ENCODE measurements around the gene SIRPB2.

Gene SIRPB2

DNA sequence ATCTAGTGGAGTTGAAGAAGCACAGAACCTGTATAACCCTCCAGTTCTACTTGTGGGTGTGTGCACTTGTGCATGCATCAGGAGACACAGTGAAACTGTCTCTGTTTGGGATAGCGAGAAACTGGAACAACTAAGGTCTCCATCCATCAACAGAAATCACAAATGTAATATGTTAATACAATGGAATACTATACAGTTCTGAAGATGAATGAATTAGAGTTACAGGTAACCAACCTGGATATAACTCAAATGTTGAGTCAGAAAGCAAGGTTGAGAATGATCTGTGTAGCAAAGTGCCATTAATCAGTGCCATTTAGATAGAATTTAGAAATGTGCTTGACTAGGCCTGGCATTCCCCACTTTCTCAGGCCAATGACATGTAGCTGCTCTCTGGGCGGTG, 20.0 kb downstream of the SIRPB2 start:
- DNase-seq (ENCODE audit: low spot score): no peak

DNA sequence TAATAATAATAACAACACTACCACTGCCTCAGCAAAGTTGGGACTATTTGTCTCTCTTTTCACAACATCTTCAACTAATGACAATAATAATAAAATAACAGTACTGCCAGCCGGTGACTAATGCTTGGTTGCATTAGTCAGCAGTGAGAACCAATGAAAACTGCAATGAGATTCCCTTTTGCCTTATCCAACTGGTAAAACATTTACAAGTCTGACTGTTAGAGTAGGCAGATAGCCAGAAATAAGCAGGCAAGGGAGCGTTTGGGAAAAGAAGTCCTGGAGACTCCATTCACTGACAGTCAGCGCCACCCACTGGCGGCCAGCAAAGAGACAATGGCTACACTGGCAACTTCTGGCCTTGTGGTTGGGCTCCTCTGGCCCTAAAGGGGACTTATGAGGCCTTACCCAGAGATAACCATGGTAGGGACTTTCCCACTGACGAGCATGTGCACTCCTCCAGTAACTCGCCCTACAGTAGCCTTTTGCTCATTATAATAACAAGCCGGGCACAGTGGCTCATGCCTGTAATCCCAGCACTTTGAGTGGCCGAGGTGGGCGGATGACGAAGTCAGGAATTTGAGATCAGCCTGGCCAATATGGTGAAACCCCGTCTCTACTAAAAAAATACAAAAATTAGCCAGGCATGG, 21.2 kb downstream of the SIRPB2 start:
- DNase-seq (ENCODE audit: low spot score): peak; percentile 34

- DNase-seq (ENCODE audit: low spot score): no peak
Measured at GRCh38 chr20:1469306-1469905, 21.8 kb downstream of the SIRPB2 start.

DNA sequence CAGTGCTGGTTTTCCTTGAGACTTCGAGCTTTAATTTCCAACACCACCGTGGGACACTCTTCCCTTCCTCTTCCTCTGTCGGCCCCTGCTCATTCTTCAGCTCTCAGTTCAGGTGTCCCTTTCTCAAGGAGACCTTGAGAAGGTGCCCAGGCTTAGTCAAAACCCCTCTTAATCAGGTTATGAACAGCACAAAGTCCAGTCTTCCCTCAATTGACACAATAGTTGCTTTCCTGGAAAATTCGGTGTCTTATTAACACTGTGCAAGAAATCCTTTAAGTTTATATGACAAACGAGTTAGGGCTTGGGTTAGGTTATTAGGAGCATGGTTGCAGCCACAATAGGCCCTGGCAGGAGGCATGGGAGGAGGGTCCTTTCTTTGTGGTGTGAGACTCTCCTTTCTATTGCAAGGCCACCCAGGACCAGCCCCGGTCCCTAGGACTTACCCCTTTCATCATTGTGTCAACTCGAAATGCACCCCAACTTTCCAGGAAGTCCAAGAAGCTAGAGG, 23.0 kb downstream of the SIRPB2 start:
- no peak for DNase-seq (ENCODE audit: low spot score)

DNA sequence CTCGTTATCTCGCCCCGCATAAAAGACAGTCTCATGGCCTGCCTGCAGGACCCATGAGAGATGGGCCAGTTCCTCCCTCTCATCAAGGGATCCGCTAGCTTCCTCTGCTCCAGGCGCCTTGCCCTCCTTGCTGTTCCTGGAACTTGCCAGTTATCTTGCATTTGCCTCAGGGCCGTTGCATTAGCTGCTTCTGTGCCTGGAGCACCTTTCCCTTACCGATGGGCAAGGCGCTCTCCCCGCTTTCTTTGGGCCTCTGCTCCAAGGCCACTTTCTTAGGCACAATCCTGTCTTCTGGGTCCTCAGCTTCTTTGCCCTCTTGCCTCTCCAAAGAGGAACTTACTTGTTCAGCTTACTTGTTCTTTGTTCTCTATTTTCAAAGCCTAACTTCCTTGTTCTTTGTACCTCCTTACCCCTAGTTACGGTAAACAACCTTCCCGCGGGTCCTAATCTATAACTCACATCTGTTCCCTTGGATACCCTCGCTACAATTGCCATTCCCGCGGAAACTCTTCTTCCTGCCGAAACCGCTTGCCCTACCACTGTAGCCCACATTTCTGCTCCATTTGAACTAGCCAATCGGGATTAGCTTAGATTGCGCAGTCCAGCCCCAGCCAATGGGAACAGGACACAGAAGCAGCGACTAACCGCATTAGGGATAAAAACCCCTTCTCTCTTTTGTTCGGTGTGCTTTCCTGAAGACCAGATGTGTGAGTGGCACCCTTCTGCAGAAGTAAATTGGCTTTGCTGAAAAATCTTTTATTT, 23.7 kb downstream of the SIRPB2 start:
- peak; percentile 31 for DNase-seq (ENCODE audit: low spot score)

- no peak for DNase-seq (ENCODE audit: low spot score)
Measured at GRCh38 chr20:1467082-1467354, 24.2 kb downstream of the SIRPB2 start.

- peak; percentile 93 for DNase-seq (ENCODE audit: low spot score)
Measured at GRCh38 chr20:1466211-1467081, 24.8 kb downstream of the SIRPB2 start, which contains the start of gene NSFL1C. NSFL1C (minus strand) TSS chr20:1466849; CDS start chr20:1466824, 25 bp downstream.

- no peak for DNase-seq (ENCODE audit: low spot score)
Measured at GRCh38 chr20:1465470-1466210, 25.6 kb downstream of the SIRPB2 start.

GRCh38 chr20:1463971-1464570, 27.1 kb downstream of the SIRPB2 start:
- no peak for DNase-seq (ENCODE audit: low spot score)

- DNase-seq (ENCODE audit: low spot score): no peak
Measured at GRCh38 chr20:1462834-1463233, 28.4 kb downstream of the SIRPB2 start.

GRCh38 chr20:1462001-1462400, 29.2 kb downstream of the SIRPB2 start:
- no peak for DNase-seq (ENCODE audit: low spot score)

DNA sequence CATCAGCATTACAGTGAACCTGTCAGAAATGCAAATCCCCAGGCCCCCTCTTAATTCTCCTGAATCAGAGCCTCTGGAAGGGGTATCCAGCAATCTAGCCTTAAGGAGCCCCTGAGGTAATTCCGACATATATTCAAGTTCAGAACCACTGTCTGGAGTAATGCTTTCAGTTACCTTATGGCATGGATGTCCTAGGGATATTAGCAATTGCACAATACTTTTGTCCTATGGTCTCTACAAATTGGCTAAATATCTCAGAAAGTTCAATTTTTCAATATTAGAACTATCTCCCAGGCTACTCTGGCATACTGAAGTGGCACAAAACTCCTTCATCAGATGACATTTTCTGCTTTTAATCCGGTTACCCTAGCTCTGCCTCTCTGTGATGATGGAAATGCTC, 30.9 kb downstream of the SIRPB2 start:
- no peak for DNase-seq (ENCODE audit: low spot score)

- no peak for DNase-seq (ENCODE audit: low spot score)
Measured at GRCh38 chr20:1457992-1458391, 33.2 kb downstream of the SIRPB2 start.

GRCh38 chr20:1456300-1456699, 34.9 kb downstream of the SIRPB2 start:
- DNase-seq (ENCODE audit: low spot score): no peak

DNA sequence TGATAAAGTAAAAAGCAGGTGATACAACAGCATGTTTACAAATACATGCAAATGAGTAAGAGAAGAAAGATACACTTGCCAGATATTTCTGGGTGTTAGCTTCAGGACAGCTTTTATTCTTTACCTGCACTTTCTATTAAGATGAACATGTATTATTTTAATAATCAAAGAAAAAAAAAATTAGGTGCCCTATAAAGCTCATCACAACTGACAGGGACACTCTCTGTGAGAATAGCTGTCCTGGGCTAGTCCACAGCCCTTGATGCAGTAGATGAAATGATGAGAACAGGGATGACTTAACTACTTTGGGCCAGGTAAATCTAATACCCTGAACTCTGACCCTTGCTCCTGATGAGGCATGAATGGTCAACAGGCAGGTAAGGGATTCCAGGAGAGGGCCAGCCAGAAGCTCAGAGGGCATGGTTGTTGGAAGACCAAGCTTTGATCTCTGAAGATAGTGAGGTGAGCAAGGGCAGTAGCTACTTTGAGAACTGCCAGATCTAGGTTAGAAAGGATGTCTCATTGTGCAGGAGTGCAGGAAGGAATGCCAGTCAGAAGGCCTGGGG, 40.2 kb downstream of the SIRPB2 start:
- DNase-seq (ENCODE audit: low spot score): no peak

GRCh38 chr20:1449370-1449769, 41.9 kb downstream of the SIRPB2 start:
- no peak for DNase-seq (ENCODE audit: low spot score)

DNA sequence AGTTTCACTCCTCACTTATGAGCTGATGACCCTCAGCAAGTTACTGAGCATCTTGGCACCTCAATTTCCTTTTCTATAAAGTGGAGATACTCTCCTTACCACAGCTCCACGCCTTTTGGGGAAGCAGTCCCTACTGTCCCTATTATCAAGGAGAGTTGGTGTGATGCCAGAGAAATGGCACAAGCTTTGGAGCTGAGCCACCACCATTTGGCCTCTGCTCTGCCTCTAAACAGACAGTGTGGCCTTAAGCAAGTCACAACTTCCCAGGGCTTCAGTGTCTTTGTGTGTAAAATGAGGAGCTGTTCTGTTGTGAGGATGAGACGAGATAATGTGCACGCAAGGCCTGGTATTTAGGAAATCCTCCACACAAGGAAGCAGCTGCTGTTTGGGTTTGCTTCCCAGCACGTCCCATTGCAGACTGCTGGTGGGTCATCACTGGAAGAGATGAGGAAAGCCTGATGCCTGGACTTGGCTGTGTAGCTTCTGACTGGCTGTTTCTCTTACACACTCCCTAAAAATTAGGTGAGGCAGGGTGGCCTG, 43.1 kb downstream of the SIRPB2 start:
- DNase-seq (ENCODE audit: low spot score): no peak

- DNase-seq (ENCODE audit: low spot score): no peak
Measured at GRCh38 chr20:1446536-1446935, 44.7 kb downstream of the SIRPB2 start.

GRCh38 chr20:1443085-1443484, 48.1 kb downstream of the SIRPB2 start:
- no peak for DNase-seq (ENCODE audit: low spot score)

- DNase-seq (ENCODE audit: low spot score): no peak
Measured at GRCh38 chr20:1442304-1442703, 48.9 kb downstream of the SIRPB2 start.

DNA sequence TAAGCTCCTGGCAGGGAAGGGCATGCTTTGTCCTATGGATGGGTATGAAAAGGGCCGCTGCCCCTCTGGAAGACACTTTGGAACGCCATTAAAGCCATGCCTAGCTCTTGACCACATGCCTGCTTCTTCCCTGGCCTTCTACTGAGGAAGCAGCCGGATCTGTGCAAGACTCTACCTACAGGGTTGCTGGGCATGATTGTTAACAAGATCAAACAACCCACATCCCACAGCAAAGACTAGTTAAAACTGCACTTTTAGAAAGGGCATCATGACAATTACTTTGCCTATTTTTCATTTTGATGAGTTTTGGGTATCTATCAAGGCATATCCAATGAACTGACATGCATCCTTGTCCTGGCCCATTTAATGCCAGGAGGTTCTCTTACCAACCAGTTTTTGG, 50.1 kb downstream of the SIRPB2 start:
- no peak for DNase-seq (ENCODE audit: low spot score)
